Gastrocnemius medialis (tissue), 4 donors: ENCODE measurements around the gene DYNC2H1.

ENCODE experiments used
- CTCF ChIP-seq, 5 experiments: fragments of 450-650 bp in 3 of 5; fragments of 200-600 bp in 2 of 5; sonication (generic) in 2 of 5; IDR thresholded peaks in 4 of 5; conservative IDR thresholded peaks in 1 of 5; 1 replicate in 4 of 5; 2 replicates in 1 of 5; pipeline ENCODE4 v1.5.1; 2016 to 2019; ENCODE audit warnings: antibody characterized with exemption in 5 of 5, mild to moderate bottlenecking in 3 of 5, moderate library complexity in 3 of 5
- POLR2A ChIP-seq, 2 donors: fragments of 450-650 bp; IDR thresholded peaks; one replicate each; pipeline ENCODE4 v1.6.1; 2017; ENCODE audit warnings: antibody characterized with exemption in 2 of 2, mild to moderate bottlenecking in 2 of 2, moderate library complexity in 2 of 2

GRCh38 chr11:103528046-103528445 lies 418.8 kb downstream of the DYNC2H1 start:
- TF ChIP-seq CTCF (IDR thresholded peaks at IDR 0.05 in 4 of 5, conservative IDR thresholded peaks at IDR 0.05 in 1 of 5) (no peak), POLR2A (IDR thresholded peaks at IDR 0.05) (no peak)
